Measurements from ENCODE around the gene KCTD20.

GRCh38 chr6:36442103-36442670 lies 613 bp upstream of the KCTD20 start:
- TF ChIP-seq, protein P1, sequence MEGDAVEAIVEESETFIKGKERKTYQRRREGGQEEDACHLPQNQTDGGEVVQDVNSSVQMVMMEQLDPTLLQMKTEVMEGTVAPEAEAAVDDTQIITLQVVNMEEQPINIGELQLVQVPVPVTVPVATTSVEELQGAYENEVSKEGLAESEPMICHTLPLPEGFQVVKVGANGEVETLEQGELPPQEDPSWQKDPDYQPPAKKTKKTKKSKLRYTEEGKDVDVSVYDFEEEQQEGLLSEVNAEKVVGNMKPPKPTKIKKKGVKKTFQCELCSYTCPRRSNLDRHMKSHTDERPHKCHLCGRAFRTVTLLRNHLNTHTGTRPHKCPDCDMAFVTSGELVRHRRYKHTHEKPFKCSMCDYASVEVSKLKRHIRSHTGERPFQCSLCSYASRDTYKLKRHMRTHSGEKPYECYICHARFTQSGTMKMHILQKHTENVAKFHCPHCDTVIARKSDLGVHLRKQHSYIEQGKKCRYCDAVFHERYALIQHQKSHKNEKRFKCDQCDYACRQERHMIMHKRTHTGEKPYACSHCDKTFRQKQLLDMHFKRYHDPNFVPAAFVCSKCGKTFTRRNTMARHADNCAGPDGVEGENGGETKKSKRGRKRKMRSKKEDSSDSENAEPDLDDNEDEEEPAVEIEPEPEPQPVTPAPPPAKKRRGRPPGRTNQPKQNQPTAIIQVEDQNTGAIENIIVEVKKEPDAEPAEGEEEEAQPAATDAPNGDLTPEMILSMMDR (optimal IDR thresholded peaks at IDR 0.05 in 1 of 3, IDR thresholded peaks at IDR 0.05 in 1 of 3, conservative IDR thresholded peaks at IDR 0.05 in 1 of 3; ENCODE audit: extremely low read depth in 1 of 3, insufficient read depth in 2 of 3, low read length in 3 of 3): no peak
- no peak for TF ChIP-seq EZH2 (IDR thresholded peaks at IDR 0.05; ENCODE audit: low read length)
